ENCODE data around the gene ADAP1.

ADAP1 gene

GRCh38 chr7:856444-857095 lies 97.9 kb downstream of the ADAP1 start:
- no peak for DNase-seq

- DNase-seq = no peak
These were observed 98.7 kb downstream of the ADAP1 start for GRCh38 chr7:855686-856369.

- no peak for DNase-seq
These were observed 100.2 kb downstream of the ADAP1 start for GRCh38 chr7:854118-854775.

GRCh38 chr7:853366-854117 lies 100.9 kb downstream of the ADAP1 start:
- DNase-seq = no peak

GRCh38 chr7:851204-851603 lies 103.3 kb downstream of the ADAP1 start:
- no peak for DNase-seq

GRCh38 chr7:849781-850180 lies 104.7 kb downstream of the ADAP1 start:
- DNase-seq = no peak

GRCh38 chr7:849145-849544 lies 105.3 kb downstream of the ADAP1 start:
- DNase-seq = no peak
